HCT116 (cell line): ENCODE results near the gene LSM12. TPM values are rescaled to one million over a fixed set of nuclear protein-coding genes. Genes with fewer than 3 reads are reported as not detected.

Experiments
- ATAC-seq: fragments of 200-7000 bp; cut with Tn5 transposase; 2 replicates; pipeline ENCODE4 v1.9.1; 2020; ENCODE audit warnings: mild to moderate bottlenecking, moderate library complexity
- BruUV-seq: library from RNA; stranded (reverse); fragments of 400-500 nt; replicated peaks from 2 replicates; lab custom pipeline; 2021; lab: Mats Ljungman, UMichigan
- CTCF ChIA-PET: fragments of 300-600 bp; sonication (Branson Sonifier 250); formaldehyde crosslinking; loops from one replicate; lab custom pipeline; 2021; ENCODE audit warnings: antibody characterized with exemption; lab: Charles Lee
- POLR2A ChIA-PET: fragments of 300-600, 350-600 bp; sonication (Branson Sonifier 250); formaldehyde crosslinking; loops from one replicate; lab custom pipeline; 2021; ENCODE audit warnings: antibody characterized with exemption; lab: Charles Lee
- RAD21 ChIA-PET, 2 experiments: fragments of 300-600 bp; sonication (Branson Sonifier 250); formaldehyde crosslinking; loops; one replicate each; lab custom pipeline; 2023; ENCODE audit warnings: low total read pairs in 2 of 2; ENCODE audit not compliant: uncharacterized antibody in 2 of 2, unreplicated experiment in 2 of 2, low non-redundant PET in 1 of 2; lab: Charles Lee
- DNase-seq: peaks from one replicate; pipeline ENCODE4 v3.0.0-alpha.2; 2010; ENCODE audit warnings: low read depth, low spot score
- H2AFZ ChIP-seq: fragments of 200-600 bp; shearing (Covaris generic), sonication (generic); 2 replicates; pipeline ENCODE4 v1.6.1; 2017; ENCODE audit warnings: low read depth, mixed run types, mixed read lengths, antibody characterized with exemption, low read length; ENCODE audit not compliant: poor library complexity, severe bottlenecking
- H3K27ac ChIP-seq: 2 replicates; pipeline ENCODE4 v1.5.1; 2012; ENCODE audit warnings: low read depth, low read length
- H3K27me3 ChIP-seq: fragments of 200-600 bp; sonication (generic); 2 replicates; pipeline ENCODE4 v1.6.1; 2016; ENCODE audit warnings: mixed run types, low read length, mixed read lengths; ENCODE audit not compliant: insufficient read depth
- H3K36me3 ChIP-seq, 2 experiments: fragments of 200-500 bp in 1 of 2; fragments of 200-600 bp in 1 of 2; sonication (Bioruptor generic) in 1 of 2; sonication (generic) in 1 of 2; 2 replicates each; pipeline versions ENCODE4 v1.5.1 to v1.6.1; 2014 to 2016; ENCODE audit warnings: low read length in 2 of 2, inconsistent platforms in 1 of 2, mixed read lengths in 1 of 2, mixed run types in 1 of 2; ENCODE audit not compliant: insufficient read depth in 2 of 2, control insufficient read depth in 1 of 2
- H3K4me1 ChIP-seq, 2 experiments: fragments of 200-600 bp in 1 of 2; sonication (generic) in 1 of 2; 2 replicates each; pipeline versions ENCODE4 v1.5.1 to v1.6.1; 2012 to 2017; ENCODE audit warnings: low read length in 2 of 2, inconsistent platforms in 1 of 2, mild to moderate bottlenecking in 1 of 2, mixed read lengths in 1 of 2, mixed run types in 1 of 2, moderate library complexity in 1 of 2; ENCODE audit not compliant: insufficient read depth in 2 of 2, control insufficient read depth in 1 of 2
- H3K4me2 ChIP-seq: fragments of 200-600 bp; sonication (generic); 2 replicates; pipeline ENCODE4 v1.6.1; 2017; ENCODE audit warnings: mixed run types, low read length, mixed read lengths
- H3K4me3 ChIP-seq, 2 experiments: fragments of 200-600 bp in 1 of 2; sonication (generic) in 1 of 2; replicated peaks in 1 of 2; 2 replicates each; pipeline ENCODE4 v1.5.1; 2011 to 2016; ENCODE audit warnings: low read length in 2 of 2, control low read depth in 1 of 2, low read depth in 1 of 2, mild to moderate bottlenecking in 1 of 2, mixed read lengths in 1 of 2, mixed run types in 1 of 2
- H3K79me2 ChIP-seq: fragments of 200-600 bp; sonication (generic); 2 replicates; pipeline ENCODE4 v1.6.1; 2017; ENCODE audit warnings: mild to moderate bottlenecking, mixed run types, low read length, moderate library complexity, mixed read lengths; ENCODE audit not compliant: insufficient read depth
- H3K9ac ChIP-seq: fragments of 200-600 bp; sonication (generic); 2 replicates; pipeline ENCODE4 v1.6.1; 2016; ENCODE audit warnings: low read length, mixed read lengths
- H3K9me2 ChIP-seq: fragments of 200-600 bp; sonication (generic), shearing (Covaris generic); 2 replicates; pipeline ENCODE4 v1.6.1; 2017; ENCODE audit warnings: mixed run types, mild to moderate bottlenecking, moderate library complexity; ENCODE audit not compliant: insufficient read depth
- H3K9me3 ChIP-seq, 2 experiments: fragments of 200-500 bp in 1 of 2; fragments of 200-600 bp in 1 of 2; sonication (Bioruptor generic) in 1 of 2; sonication (generic) in 1 of 2; 2 replicates each; pipeline ENCODE4 v1.6.1; 2014 to 2017; ENCODE audit warnings: low read length in 2 of 2, mixed read lengths in 2 of 2, inconsistent platforms in 1 of 2, low read depth in 1 of 2, mild to moderate bottlenecking in 1 of 2, mixed run types in 1 of 2, moderate library complexity in 1 of 2; ENCODE audit not compliant: control insufficient read depth in 1 of 2, insufficient read depth in 1 of 2
- H4K20me1 ChIP-seq: fragments of 200-600 bp; sonication (generic), shearing (Covaris generic); 2 replicates; pipeline ENCODE4 v1.6.1; 2017; ENCODE audit warnings: mixed run types, mild to moderate bottlenecking, moderate library complexity; ENCODE audit not compliant: insufficient read depth
- EGR1 ChIP-seq: IDR thresholded peaks from 2 replicates; pipeline ENCODE4 v1.6.1; 2012; ENCODE audit warnings: low read depth
- ELF1 ChIP-seq: IDR thresholded peaks from 2 replicates; pipeline ENCODE4 v1.6.1; 2012; ENCODE audit warnings: low read depth, borderline replicate concordance
- EZH2 ChIP-seq: fragments of 200-600 bp; sonication (generic); IDR thresholded peaks from 2 replicates; pipeline ENCODE4 v1.6.1; 2017; ENCODE audit warnings: antibody characterized with exemption, mixed run types
- EZH2phosphoT487 ChIP-seq: fragments of 200-600 bp; IDR thresholded peaks from 2 replicates; pipeline ENCODE4 v1.6.1; 2018; ENCODE audit warnings: antibody characterized with exemption, borderline replicate concordance
- JUND ChIP-seq: IDR thresholded peaks from 2 replicates; pipeline ENCODE4 v1.6.1; 2012
- POLR2A ChIP-seq: IDR thresholded peaks from 2 replicates; pipeline ENCODE4 v1.7.0; 2011; ENCODE audit warnings: borderline replicate concordance; ENCODE audit not compliant: insufficient read depth, insufficient read length; ENCODE audit errors: extremely low read depth
- POLR2AphosphoS5 ChIP-seq: IDR thresholded peaks from 2 replicates; pipeline ENCODE4 v1.6.1; 2011; ENCODE audit warnings: mild to moderate bottlenecking, low read depth, low read length, moderate library complexity
- SIN3A ChIP-seq: IDR thresholded peaks from 2 replicates; pipeline ENCODE4 v1.6.1; 2012; ENCODE audit warnings: low read depth
- SP1 ChIP-seq: IDR thresholded peaks from 2 replicates; pipeline ENCODE4 v1.6.1; 2012; ENCODE audit warnings: low read depth
- TCF7L2 ChIP-seq: IDR thresholded peaks from 2 replicates; pipeline ENCODE4 v1.7.0; 2011; ENCODE audit warnings: borderline replicate concordance, inconsistent platforms; ENCODE audit not compliant: insufficient read depth, insufficient read length; ENCODE audit errors: extremely low read depth
- YY1 ChIP-seq: IDR thresholded peaks from 2 replicates; pipeline ENCODE4 v1.6.1; 2011; ENCODE audit warnings: low read length, low read depth, moderate library complexity, mild to moderate bottlenecking; ENCODE audit not compliant: insufficient replicate concordance; ENCODE audit errors: extremely low read depth
- intact Hi-C: fragments of 100-400 bp; cut with micrococcal nuclease; formaldehyde crosslinking; loops from 2 replicates; pipeline ENCODE4 v1.10.0; 2022
- total RNA-seq: library from RNA; stranded (reverse); gene quantifications from one replicate; pipeline ENCODE4 v1.2.1, GENCODE V29; 2021; ENCODE audit not compliant: unreplicated experiment
- TF ChIP-seq, protein P1 (sequence below): IDR thresholded peaks from 2 replicates; pipeline ENCODE4 v1.6.1; 2012

Gene LSM12
- total RNA-seq, 1 experiment from 2014 or later, result 99.6 TPM

DNA sequence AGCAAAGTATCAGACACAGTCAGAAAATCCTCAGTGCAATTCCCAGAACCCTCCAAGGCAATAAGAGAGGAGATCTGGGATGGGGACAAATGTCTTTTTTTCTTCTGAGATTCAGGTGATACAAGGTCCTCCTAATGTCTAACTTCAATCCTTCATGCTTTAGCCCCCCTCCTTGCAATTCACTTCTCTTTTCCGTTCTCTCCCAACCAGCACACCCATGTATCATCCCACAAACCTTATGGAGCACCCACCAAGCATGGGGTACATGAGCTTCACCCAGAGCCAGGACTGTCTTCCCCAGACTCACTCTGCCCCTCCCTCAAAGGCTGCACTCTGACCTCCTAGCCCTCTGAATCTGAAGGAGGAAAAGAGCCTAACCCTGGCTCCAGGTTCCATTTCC lies 46.9 kb upstream of the LSM12 start:
- TF ChIP-seq POLR2AphosphoS5, result no peak
- no peak for TF ChIP-seq ELF1
- no peak for TF ChIP-seq EZH2
- no peak for TF ChIP-seq YY1
- TF ChIP-seq JUND, result no peak
- no peak for TF ChIP-seq EGR1
- H3K27ac ChIP-seq, result no peak overlapping the region
- ATAC-seq, result no peak
- no peak overlapping the region for H3K4me2 ChIP-seq
- intact Hi-C loops, result no loop called here
- no peaks in the 10 kb centered on the region for H3K9me3 ChIP-seq
- H3K4me1 ChIP-seq, result peaks cover 39 to 58% of the 10 kb centered on the region in 2 experiments
- no peaks in the 10 kb centered on the region for H3K9me2 ChIP-seq
- no peaks in the 10 kb centered on the region for H3K36me3 ChIP-seq
- ChIA-PET CTCF (interaction anchor here (2.0 kb wide), 1 partner anchor 30 kb away, joined by 7 read pairs; no protein-coding TSS in a partner anchor), RAD21 (no interaction called here), POLR2A (interaction anchor here (1.0 kb wide), 1 partner anchor 23 kb away, joined by 3 read pairs; no protein-coding TSS in a partner anchor)
- no peak for DNase-seq
- H3K27me3 ChIP-seq, result no peaks in the 10 kb centered on the region
- no peaks in the 10 kb centered on the region for H4K20me1 ChIP-seq
- no peak overlapping the region for H3K4me3 ChIP-seq
- H3K79me2 ChIP-seq, result no peaks in the 10 kb centered on the region
- no peak overlapping the region for H2AFZ ChIP-seq
- no peak overlapping the region for H3K9ac ChIP-seq
- BruUV-seq, result no TSS peak

DNA sequence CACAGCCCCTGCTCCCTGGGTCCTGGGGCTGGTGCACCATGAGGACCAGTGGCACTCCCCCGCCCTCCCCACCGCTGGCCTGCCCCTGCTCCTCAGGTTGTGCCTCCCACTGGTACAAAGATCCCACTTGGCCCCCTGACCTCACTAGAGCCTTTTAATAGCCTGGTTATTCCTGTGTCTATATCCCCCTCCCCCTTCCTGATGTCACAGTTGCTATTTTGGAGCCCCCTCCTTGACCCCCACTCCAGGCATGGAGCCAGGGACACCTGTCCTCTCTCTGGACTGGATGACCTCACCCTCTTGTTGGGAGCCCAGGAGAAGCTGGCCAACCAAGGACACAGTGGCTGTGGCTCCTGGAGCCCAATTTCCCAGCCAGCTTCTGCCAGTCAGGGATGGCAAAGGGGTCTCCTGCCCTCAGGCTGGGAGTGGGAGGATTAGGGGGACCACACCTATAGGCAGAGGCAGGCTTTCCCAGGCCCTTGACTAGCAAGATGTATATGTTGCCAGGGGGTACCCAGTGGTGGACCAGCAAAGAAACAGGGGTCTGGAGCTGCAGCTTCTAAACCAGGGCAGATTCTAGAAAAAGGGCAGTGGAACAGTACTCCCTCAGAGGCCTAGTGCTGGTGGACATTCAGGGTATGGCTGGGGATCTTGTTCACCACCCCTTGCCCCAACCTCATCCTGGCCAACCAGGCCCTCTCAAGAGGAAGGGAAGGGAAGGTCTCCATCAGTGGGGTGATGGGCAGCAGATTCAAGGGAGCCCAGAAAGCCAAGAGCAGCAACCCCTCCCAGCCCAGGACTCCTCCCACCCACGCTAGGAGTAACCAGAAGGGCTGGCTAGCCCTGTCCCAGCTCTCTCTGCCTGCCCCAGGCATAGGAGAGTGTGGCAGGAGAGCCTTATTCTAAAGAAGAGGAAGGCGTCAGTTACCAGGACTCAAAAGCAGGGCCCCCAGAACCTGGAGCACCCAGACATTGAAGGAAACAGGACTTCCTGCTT lies 46.1 kb upstream of the LSM12 start:
- no peak overlapping the region for H3K9ac ChIP-seq
- no peaks in the 10 kb centered on the region for H3K79me2 ChIP-seq
- H2AFZ ChIP-seq, result no peak overlapping the region
- BruUV-seq, result no TSS peak
- H3K4me3 ChIP-seq, result no peak overlapping the region
- H3K27me3 ChIP-seq, result no peaks in the 10 kb centered on the region
- ChIA-PET RAD21 (interaction anchor here (1.0 to 1.8 kb wide), 2 partner anchors 17 to 29 kb away, joined by 4 to 5 read pairs; no protein-coding TSS in a partner anchor), CTCF (interaction anchor here (2.0 to 2.1 kb wide), 2 partner anchors 10 to 29 kb away, joined by 7 to 13 read pairs; partner anchors contain the start of gene HDAC5), POLR2A (no interaction called here)
- no peak overlapping the region for H3K27ac ChIP-seq
- H3K9me2 ChIP-seq, result no peaks in the 10 kb centered on the region
- peak overlapping the region; percentile 73; the same call in 1 of the 2 replicates for H3K4me2 ChIP-seq
- peaks cover 46 to 66% of the 10 kb centered on the region in 2 experiments for H3K4me1 ChIP-seq
- no peaks in the 10 kb centered on the region for H3K36me3 ChIP-seq
- no peaks in the 10 kb centered on the region for H3K9me3 ChIP-seq
- no peak for ATAC-seq
- no peak for DNase-seq
- H4K20me1 ChIP-seq, result no peaks in the 10 kb centered on the region
- intact Hi-C loops, result no loop called here
- TF ChIP-seq TCF7L2 (no peak), EZH2phosphoT487 (no peak), POLR2A (no peak), YY1 (no peak), SIN3A (no peak), SP1 (no peak)
- TF ChIP-seq, protein P1, sequence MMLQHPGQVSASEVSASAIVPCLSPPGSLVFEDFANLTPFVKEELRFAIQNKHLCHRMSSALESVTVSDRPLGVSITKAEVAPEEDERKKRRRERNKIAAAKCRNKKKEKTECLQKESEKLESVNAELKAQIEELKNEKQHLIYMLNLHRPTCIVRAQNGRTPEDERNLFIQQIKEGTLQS, result no peak
